ENCODE data around the gene FBXL14.

The FBXL14 gene

DNA sequence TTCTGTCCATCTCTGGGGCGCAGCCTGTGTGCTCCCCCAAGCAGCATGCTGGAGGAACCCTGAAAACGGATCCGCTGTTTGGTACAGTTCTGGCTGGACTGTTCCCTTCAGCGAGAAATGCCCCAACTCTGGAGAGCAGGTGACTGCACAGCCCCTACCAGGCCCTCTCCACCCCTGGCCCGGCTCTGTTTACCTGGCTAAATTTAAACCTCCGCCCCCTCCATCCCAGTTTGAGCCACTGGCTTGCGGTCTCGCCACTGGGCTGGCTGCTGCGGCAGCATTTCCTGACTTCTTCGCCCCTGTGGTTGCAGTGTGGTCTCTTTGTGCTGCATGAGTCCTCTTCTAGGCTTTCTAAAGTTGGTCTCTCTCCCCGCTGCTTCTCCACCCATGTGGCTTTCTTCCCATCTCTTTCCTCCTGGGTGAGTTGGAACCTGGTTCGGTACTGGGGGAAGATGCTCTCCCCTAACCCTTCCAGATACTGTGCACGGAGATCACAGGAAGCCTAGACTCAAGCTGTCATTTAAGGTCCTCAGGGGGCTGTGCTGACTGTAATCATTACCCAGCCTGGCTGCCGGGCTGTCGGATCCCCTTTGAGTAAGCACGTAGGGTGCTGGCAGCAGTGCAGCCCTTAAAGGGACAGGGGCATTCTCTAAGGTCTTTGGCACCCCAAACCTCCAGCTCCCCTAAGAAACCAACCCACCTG lies 60.6 kb downstream of the FBXL14 start:
- DNase-seq (ENCODE audit: low spot score), result peak; percentile 79

DNA sequence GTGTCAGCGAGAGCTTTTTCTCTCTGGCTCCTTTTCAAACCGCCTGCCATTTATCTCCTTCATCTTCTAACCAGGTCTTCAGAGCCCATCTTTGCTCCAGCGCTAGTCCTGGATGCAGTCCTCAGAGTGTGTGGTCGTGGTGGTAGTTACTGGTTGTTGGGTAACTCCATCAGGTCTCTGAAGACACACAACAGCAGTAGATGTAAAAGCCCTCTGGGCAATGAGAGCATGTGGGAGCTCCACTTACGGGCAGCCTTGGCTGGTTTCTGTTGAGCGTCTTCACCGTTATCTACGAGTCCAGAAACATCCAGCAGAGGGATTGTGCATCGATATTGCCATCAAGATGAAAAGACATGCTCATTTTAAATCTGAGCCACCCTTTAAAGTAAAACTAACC lies 61.2 kb downstream of the FBXL14 start:
- peak; percentile 84 for DNase-seq (ENCODE audit: low spot score)

DNA sequence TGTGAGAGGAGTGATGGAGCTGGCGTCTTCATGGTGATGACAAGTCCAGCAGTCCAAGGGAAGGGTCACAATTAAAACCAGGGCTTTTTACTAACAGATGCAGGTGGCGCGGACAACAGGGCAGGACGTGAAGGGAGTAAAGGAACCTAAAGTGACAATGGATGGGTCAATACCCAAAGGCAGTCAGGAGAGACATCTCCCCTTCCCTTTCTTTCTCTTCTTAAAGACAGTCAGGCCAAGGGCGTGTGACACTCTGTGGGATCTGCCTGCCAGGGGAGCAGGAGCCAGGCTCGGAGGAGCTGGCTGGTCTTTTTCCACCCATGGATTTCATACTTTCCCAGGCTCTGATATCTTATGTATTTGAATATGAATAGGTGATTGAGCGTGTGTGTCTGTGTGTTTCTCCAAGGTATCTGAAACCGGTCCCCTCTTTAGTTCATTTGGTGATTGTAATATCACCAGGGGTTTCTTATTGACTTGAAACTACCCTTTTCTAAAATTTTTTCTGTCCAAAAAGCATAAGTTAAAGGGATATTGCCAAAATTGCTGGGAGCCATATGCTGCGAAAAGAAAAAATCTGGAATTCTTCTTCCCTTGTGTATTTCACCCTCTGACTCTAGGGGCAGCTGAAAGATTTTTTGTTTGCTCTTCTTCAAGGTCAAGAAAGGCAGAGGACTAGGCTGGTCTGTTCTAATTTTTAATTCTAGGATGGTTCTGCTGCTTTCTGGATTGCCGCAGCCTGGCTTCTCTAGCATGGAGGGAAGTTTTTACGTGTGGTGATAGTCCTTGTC lies 61.8 kb downstream of the FBXL14 start:
- DNase-seq (ENCODE audit: low spot score), result no peak

DNA sequence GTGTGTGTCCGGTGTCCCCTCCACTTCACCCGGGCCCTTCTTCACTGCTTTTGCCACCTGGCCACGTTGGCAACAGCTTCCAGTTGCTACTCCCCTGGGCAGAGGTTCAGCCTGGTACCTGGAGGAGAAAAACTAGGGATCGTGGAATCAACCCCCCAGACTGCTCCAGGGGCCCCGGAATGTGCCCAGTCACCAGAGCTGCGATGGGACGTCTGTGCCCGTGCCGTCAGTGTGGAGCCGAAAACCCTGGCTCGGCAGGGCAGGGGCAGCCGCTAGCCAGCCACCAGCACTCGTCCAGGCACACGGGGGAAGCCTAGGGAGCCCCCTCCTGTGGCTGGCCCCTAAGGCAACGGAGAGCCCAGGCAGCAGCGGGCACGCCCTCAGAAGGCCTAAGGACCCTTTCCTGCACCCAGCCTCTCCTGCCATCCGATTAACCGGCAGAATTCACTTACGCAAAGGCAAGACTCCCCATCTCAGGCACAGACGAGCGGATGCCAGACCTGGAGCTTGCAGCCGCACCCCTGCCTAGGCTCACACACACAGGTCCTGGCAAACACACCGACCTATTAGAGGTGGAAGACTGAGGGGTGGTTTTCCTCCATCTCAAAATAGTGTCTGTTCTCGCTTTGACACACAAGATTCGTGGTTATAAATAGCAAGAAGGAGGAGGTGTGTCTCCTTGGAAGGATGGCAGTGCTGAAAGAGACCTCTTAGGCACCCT lies 62.6 kb downstream of the FBXL14 start:
- DNase-seq (ENCODE audit: low spot score), result peak; percentile 45

DNA sequence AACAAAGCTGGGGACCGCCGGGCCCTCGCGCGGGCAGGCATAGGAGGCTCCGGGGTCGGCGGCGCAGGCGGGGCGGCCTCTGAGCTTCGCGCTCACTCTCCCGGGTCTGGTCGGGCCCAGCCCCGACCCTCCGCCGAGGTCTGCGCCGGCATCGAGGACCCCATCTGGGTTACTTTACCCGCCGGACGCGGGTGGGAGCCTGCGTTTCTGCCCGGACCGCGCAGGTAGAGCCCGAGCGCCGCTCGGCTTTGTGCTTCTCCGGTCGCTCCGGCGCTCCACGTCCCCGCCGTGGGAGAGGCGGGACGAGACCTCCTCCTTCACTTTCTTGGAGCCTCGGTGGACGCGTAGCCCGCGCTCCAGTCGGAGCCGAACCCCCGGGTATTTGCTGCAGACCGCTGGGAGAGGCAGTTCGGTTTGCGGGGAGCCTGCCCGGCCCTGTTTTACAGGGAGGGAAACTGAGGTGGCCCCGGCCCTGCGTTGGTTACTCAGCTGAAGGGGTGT lies 63.2 kb downstream of the FBXL14 start:
- no peak for DNase-seq (ENCODE audit: low spot score)

DNA sequence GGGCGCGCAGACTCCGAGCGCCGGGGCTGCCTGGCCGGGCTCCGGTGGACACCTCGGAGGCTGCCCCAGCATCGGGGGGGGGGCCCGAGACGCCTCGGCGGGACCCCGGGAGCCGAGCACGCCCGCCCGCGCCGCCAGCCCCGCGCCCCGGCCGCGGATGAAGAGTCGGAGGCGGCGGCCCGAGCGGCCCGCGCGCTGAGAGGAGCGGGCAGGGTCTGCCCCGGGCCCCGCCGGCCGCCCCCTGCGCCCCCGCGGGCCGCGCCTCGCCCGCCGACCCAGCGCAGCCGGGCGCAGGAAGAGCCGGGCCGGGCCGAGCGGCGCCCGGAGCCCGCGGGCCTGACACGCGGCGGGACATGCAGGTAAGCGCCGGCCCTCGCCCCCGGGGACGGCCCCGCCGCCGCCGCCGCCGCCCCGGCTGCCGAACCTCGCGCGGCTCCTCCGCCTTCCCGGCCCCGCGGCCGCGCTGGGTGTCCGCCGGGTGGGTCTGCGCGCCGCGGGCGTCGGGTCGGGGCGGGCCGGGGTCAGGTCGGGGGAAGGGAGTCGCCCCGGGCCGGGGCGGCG lies 63.7 kb downstream of the FBXL14 start:
- no peak for DNase-seq (ENCODE audit: low spot score)

DNA sequence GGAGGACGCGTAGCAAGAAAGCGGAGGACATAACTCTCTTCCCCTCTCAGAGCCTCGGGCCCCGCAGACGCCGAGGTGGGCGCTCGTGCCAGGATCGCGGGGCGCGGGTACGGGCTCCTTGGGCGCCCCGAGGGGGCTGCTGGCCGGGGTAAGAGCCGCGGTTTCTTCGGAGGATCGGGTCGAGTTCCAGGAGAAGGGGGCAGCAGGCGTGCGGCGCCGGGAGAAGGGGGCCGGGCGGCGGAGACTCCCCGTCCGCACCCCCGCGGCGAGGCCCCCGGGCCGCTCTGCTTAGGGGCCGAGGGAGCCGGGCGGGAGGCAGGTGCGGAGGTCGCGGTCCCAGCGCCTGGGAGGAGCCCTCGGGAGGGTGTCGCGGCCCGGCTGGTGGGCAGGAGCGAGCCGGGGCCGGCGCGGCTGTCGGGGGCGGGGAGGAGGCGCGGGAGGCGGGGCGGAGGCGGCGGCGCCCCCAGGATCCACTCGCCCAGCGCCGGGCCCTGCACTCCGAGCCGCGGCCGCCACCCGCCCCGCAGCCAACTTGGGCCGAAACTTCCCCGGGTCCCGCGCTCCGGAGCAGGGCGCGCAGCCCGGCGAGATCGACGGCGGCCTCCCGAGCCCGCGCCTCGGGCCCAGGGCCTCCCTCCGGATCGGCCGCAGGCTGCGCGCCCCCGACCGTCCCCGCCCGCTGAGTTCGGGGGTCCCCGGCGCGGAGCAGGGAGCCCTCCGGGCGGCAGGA lies 64.4 kb downstream of the FBXL14 start:
- peak; percentile 40 for DNase-seq (ENCODE audit: low spot score)

DNA sequence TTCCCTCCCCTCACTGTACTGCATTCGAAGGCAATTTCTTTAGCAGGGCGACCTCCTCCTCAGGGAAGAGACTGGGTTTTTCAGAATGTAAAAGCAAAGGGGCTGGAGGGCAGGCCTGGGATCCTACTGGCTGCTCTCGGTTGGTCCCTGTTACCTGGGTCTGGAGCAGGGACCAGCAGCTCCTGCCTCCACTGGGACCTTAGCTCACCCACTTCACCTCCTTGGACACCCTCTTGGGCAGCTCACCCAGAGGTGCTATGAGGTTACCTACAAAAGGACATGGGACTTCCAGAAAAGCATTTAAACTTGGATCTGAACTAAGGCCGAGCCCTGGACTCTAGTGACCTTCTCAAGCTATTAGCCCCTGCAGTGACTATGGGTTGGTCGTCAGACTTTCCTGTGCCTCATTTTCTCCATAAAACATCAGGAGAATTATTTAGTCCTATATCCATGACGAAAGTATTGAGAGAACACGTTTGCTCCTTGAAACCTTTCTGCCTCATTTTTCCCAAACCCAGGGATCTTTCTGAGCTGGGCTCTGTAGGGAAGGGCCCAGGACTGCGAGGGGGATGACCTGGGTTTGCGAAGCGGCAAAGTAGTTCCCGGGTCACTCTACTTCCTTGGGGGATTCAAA lies 65.0 kb downstream of the FBXL14 start:
- DNase-seq (ENCODE audit: low spot score), result no peak

DNA sequence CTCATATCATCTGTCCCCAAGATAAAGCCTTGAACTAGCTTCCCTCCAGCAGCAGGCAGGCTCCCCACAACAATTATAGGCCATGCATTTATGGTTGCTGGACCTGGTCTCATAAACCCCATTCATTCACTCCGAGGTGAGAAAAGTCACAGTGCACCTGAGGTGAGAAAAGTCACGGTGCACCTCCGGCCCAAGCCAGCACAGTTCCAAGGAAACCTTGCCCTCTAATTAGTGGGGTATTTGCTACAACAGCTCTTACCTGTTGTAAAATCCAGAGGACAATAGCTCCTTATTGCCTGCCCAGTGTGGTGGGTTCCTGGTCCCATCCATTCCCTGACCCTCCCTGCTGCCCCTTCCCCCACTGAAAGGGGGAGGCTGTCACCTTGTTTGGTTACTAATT lies 65.6 kb downstream of the FBXL14 start:
- DNase-seq (ENCODE audit: low spot score), result no peak

DNA sequence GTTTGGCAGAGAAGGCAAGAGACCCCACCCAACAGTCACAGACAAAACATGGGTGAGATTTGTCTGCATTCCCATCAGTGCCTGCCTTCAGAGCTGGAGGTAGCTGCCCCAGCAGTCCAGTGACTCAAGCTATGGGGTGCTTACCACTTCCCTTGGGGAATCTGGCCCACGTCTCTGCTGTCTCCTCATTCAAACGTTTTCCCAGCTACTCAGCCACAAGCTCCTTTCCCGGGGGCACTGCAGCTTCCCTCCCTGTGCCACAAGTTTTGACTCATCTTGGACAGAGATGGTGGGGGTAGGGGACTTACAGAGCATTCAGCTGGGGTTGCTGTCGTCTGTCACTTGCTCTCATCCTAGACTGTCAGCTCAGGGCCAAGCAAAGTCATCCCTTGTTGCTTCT lies 66.6 kb downstream of the FBXL14 start:
- no peak for DNase-seq (ENCODE audit: low spot score)

DNA sequence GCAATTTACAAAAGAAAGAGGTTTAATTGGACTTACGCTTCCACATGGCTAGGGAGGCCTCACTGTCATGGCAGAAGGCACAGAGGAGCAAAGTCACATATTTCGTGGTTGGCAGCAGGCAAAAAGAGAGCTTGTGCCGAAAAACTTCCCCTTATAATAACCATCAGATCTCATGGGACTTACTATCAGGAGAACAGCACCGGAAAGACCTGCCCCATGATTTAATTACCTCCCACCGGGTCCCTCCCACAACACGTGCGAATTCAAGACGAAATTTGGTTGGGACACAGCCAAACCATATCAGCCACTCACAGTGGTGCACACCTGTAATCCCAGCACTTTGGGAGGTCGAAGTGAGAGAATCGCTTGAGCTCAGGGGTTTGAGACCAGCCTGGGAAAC lies 68.5 kb downstream of the FBXL14 start:
- DNase-seq (ENCODE audit: low spot score), result peak; percentile 60

DNA sequence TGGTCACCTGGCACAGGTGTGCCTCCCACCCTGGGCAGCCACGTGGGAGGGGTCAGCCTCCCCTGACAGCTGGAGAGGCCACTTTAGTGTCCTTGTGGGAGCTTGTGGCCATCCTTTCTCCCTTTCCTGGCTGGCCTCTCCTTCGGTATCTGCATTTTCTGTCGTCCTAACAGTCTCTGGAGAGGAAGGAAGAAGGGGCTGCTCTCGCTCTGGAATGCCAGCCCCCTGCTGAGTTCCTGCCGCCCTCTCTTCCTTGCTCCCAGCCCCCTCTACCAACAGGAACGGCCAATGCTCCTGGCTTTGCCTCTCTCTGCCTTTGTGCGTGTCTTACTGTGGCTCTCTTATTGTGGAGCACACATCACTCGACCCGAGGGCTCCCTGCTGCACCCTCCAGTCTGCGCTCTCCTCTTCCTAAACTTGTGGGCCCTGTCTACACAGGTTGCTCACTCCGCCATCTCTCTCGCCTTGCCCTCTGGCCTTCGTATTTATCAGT lies 70.8 kb downstream of the FBXL14 start:
- DNase-seq (ENCODE audit: low spot score), result no peak

DNA sequence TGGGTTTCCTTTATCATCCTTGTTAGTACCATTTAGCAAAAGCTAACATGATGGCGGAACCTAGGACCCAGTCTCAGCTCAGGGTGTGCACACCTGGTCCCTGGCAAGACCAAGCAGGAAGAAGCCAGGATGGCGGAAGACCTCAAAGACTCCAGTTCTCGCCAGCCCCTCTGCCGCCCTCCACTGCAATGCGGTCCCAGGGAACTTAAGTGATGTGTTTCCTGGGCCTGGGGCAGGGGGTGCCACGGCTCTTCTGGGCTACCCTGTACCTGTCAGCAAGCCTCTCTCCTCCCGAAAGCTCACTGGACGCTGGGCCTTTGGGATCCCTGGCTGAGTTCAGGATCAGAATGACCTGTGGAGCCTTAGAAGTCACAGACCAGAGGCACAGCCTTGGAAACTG lies 71.3 kb downstream of the FBXL14 start:
- DNase-seq (ENCODE audit: low spot score), result no peak

DNA sequence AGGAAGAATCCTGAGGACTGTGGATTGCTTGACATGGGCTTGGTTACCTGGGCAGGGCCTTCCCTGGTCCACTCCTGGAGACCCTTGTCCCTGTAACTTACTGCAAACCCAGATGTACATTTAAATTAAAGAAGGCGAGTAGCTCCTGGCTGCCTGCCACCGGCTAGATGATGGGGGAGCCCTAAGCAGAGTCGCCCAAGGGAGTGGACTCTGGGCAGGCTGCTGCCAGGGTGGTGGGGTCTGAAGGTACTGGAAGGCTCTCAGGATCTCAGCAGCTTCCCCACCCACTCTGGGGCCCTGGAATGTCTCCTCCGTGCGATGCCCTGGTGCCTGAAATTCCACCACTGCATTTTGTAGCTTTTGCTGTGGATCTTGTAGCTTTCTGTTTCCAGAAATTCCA lies 74.7 kb downstream of the FBXL14 start:
- no peak for DNase-seq (ENCODE audit: low spot score)

DNA sequence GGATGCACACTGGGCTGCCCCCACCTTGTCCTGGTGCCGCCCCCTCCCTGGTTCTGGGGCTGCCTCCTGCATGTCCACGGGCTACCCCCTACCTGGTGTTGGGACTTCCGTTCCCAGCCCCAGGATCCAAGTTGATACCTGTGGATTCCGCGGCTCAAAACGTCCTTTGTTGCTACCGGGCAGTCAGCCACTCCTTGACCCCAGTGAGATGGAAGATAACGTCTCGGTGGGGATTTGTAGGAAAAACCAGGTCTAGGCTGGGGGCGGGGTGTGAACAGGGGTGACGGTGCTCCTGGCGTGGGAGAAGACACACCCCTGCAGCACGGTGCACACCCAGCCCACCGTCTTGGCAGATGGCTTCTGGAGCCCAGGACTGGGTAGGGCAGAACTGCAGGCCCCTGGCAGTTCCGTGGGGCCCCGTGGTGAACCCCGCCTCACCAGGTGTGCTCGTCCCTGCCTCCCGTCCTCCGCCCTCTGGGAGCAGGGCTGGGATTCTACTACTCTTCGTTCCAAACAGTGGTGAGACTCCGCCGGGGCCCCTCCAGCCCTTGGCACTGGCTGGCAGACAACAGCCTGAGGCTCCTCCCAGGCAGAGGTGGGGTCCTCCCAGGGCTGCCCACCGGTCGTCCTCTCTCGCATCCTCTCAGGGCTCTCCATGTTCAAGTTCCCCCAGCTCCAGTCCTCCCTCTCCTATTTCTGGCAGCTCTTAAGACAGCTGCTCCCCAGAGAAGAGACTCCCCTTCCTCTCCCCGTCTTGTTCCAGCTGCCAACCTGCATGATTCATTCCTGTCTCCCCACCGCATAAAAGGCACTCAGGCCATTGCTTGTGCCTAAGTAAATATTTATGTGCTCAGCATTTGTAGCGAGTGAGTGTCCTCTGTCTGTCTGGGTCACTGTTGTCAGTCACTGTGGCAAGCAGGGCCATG lies 75.5 kb downstream of the FBXL14 start:
- DNase-seq (ENCODE audit: low spot score), result no peak

DNA sequence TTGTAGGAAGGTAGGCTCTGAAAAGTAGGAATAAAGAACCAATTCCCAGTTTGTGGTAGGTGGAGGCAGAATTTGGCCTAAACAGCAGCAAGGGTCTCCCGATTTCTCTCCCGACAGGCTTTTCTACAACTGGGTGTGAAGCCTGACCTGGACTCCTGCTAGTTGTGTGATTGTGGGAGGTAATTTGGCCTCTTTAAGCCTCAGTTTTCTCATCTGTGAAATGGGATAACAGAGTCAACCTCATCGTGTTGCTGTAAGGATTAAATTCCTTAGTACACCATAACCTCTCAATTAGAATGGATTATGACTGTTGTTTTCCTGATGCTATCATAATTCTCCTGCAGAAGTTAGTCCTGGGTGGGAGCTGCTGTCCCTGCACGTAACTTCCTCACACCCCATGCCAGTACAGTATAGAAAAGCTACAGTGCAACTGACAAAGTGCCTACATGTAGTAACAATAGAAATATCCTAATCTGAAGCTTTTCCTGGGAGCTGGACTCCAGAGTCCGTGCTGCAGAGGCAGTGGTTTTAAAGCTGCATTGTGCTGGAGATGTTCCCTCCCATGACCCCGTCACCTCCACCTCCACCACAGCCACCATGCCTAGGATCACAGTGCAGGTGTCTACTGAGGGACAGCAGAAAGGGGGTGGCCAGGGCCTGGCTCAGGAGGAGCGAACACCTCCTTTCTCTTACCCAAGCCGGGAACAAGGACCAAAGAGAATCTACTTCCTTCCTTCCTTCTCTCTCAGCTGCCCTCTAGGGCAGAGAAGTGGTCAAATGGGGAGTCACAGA lies 76.5 kb downstream of the FBXL14 start:
- no peak for DNase-seq (ENCODE audit: low spot score)

DNA sequence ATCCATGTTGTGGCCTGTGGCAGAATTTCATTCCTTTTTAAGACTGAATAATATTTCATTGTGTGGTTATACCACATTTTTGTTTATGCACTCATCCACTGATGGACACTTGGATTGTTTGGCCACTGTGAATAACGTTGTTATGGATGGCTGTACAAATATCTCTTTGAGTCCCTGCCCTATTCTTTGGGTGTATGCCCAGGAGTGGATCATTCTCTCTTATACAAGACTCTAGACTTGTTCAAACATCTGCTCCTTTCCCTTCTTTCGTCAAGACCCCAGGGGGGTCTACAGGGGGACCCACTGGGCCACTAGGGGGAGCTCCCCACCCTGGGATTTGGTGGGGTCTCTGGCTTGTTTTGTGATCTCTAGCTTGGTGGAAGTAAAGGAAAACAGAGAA lies 77.4 kb downstream of the FBXL14 start:
- DNase-seq (ENCODE audit: low spot score), result peak; percentile 77
